ENCODE data around the gene MTX3.

- TF ChIP-seq CTCF (IDR thresholded peaks at IDR 0.05) (no peak), POLR2AphosphoS5 (IDR thresholded peaks at IDR 0.05) (no peak)
Measured at GRCh38 chr5:79963261-79964061, 27.6 kb downstream of the MTX3 start.
